ENCODE measurements around the gene MS4A2.

- TF ChIP-seq, protein P1, sequence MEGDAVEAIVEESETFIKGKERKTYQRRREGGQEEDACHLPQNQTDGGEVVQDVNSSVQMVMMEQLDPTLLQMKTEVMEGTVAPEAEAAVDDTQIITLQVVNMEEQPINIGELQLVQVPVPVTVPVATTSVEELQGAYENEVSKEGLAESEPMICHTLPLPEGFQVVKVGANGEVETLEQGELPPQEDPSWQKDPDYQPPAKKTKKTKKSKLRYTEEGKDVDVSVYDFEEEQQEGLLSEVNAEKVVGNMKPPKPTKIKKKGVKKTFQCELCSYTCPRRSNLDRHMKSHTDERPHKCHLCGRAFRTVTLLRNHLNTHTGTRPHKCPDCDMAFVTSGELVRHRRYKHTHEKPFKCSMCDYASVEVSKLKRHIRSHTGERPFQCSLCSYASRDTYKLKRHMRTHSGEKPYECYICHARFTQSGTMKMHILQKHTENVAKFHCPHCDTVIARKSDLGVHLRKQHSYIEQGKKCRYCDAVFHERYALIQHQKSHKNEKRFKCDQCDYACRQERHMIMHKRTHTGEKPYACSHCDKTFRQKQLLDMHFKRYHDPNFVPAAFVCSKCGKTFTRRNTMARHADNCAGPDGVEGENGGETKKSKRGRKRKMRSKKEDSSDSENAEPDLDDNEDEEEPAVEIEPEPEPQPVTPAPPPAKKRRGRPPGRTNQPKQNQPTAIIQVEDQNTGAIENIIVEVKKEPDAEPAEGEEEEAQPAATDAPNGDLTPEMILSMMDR (IDR thresholded peaks at IDR 0.05), result no peak
- TF ChIP-seq POLR2A (IDR thresholded peaks at IDR 0.05), result no peak
These were observed 10.0 kb downstream of the MS4A2 start for GRCh38 chr11:60098508-60098907.
